OCI-LY7 (cell line): ENCODE measurements around the gene PEX5L. TPM values are rescaled to one million over a fixed set of nuclear protein-coding genes. Genes with fewer than 3 reads are reported as not detected.

Source experiments
- BruUV-seq: library from RNA; stranded (reverse); fragments of 400-500 nt; replicated peaks from 2 replicates; lab custom pipeline; 2021; lab: Mats Ljungman, UMichigan
- CTCF ChIA-PET: fragments of 300-600 bp; sonication (Branson Sonifier 250); formaldehyde crosslinking; loops from one replicate; lab custom pipeline; 2022; ENCODE audit warnings: antibody characterized with exemption; ENCODE audit not compliant: unreplicated experiment; lab: Charles Lee
- POLR2A ChIA-PET: fragments of 300-600 bp; sonication (Branson Sonifier 250); formaldehyde crosslinking; loops from one replicate; lab custom pipeline; 2022; ENCODE audit warnings: antibody characterized with exemption; lab: Charles Lee
- DNase-seq: peaks from one replicate; pipeline ENCODE4 v3.0.0-alpha.2; 2015; ENCODE audit warnings: low spot score
- H2AFZ ChIP-seq: fragments of 200-600 bp; sonication (generic), shearing (Covaris generic); 2 replicates; pipeline ENCODE4 v1.6.1; 2014; ENCODE audit warnings: mild to moderate bottlenecking, antibody characterized with exemption, low read length, moderate library complexity
- H3K27ac ChIP-seq: fragments of 200-600 bp; sonication (generic); 2 replicates; pipeline ENCODE4 v1.5.1; 2014; ENCODE audit warnings: mixed run types, low read depth, mild to moderate bottlenecking, moderate library complexity, low read length, inconsistent platforms; ENCODE audit not compliant: poor library complexity, severe bottlenecking
- H3K36me3 ChIP-seq: fragments of 200-600 bp; sonication (generic); 2 replicates; pipeline ENCODE4 v1.6.1; 2014; ENCODE audit warnings: mild to moderate bottlenecking, antibody characterized with exemption, low read length, moderate library complexity, mixed read lengths; ENCODE audit not compliant: insufficient read depth
- H3K4me1 ChIP-seq: fragments of 200-600 bp; sonication (generic); 2 replicates; pipeline ENCODE4 v1.5.1; 2014; ENCODE audit warnings: mild to moderate bottlenecking, low read length; ENCODE audit not compliant: insufficient read depth, poor library complexity, severe bottlenecking
- H3K4me2 ChIP-seq: fragments of 200-600 bp; sonication (generic); 2 replicates; pipeline ENCODE4 v1.6.1; 2014; ENCODE audit warnings: mild to moderate bottlenecking, low read length
- H3K4me3 ChIP-seq: fragments of 200-600 bp; sonication (generic); 2 replicates; pipeline ENCODE4 v1.5.1; 2014; ENCODE audit warnings: mild to moderate bottlenecking, low read depth, low read length; ENCODE audit not compliant: poor library complexity, severe bottlenecking
- H3K79me2 ChIP-seq: fragments of 200-600 bp; sonication (generic); 2 replicates; pipeline ENCODE4 v1.6.1; 2016; ENCODE audit warnings: low read depth, mild to moderate bottlenecking, low read length, moderate library complexity, mixed read lengths; ENCODE audit not compliant: insufficient read depth
- H3K9me2 ChIP-seq: fragments of 200-600 bp; sonication (generic); 2 replicates; pipeline ENCODE4 v1.6.1; 2016; ENCODE audit warnings: mild to moderate bottlenecking, low read length, mixed read lengths; ENCODE audit not compliant: insufficient read depth
- H3K9me3 ChIP-seq: fragments of 200-600 bp; sonication (generic); 2 replicates; pipeline ENCODE4 v1.6.1; 2014; ENCODE audit warnings: mild to moderate bottlenecking, mixed run types, low read length, mixed read lengths
- H4K20me1 ChIP-seq: fragments of 200-600 bp; sonication (generic); 2 replicates; pipeline ENCODE4 v1.6.1; 2014; ENCODE audit warnings: mild to moderate bottlenecking, antibody characterized with exemption, low read length, moderate library complexity, mixed read lengths; ENCODE audit not compliant: insufficient read depth
- CTCF ChIP-seq: fragments of 200-600 bp; sonication (generic); conservative IDR thresholded peaks from 2 replicates; pipeline ENCODE4 v1.5.1; 2014; ENCODE audit warnings: mild to moderate bottlenecking, antibody characterized with exemption, low read length, moderate library complexity, mixed read lengths
- EZH2phosphoT487 ChIP-seq: fragments of 200-600 bp; sonication (generic); IDR thresholded peaks from 2 replicates; pipeline ENCODE4 v1.6.1; 2018; ENCODE audit warnings: low read depth, borderline replicate concordance, mild to moderate bottlenecking, mixed run types, antibody characterized with exemption, low read length, moderate library complexity, mixed read lengths
- intact Hi-C: fragments of 100-400 bp; cut with micrococcal nuclease; formaldehyde crosslinking; loops from one replicate; pipeline ENCODE4 v1.10.0; 2022; ENCODE audit not compliant: unreplicated experiment
- total RNA-seq, 2 experiments: library from RNA; depleted of rRNA in 1 of 2; stranded (reverse); fragments of >200 nt in 1 of 2; shearing (Covaris generic) in 1 of 2; gene quantifications; 2 replicates each; pipeline ENCODE4 v1.2.3, GENCODE V29; 2014 to 2022

PEX5L gene
- total RNA-seq, 2 experiments from 2014 or later: not detected

GRCh38 chr3:179876440-179876839 lies 160.3 kb downstream of the PEX5L start:
- CTCF ChIA-PET: interaction anchor here (0.6 kb wide), 1 partner anchor 242 kb away, joined by 4 read pairs; no protein-coding TSS in a partner anchor
- DNase-seq: no peak
- BruUV-seq: no TSS peak

GRCh38 chr3:179872842-179873241 lies 163.9 kb downstream of the PEX5L start:
- no peak for DNase-seq
- Histone ChIP-seq H2AFZ (no peak overlapping the region), H3K4me1 (no peaks in the 10 kb centered on the region), H3K36me3 (no peaks in the 10 kb centered on the region), H3K4me2 (no peak overlapping the region), H4K20me1 (no peaks in the 10 kb centered on the region), H3K79me2 (no peaks in the 10 kb centered on the region), H3K9me2 (no peaks in the 10 kb centered on the region), H3K27ac (no peak overlapping the region), H3K4me3 (no peak overlapping the region), H3K9me3 (no peaks in the 10 kb centered on the region)
- POLR2A ChIA-PET: interaction anchor here (0.7 to 1.4 kb wide), 7 partner anchors 8 to 352 kb away, joined by 3 to 4 read pairs (median 3); no protein-coding TSS in a partner anchor
- TF ChIP-seq CTCF: peak; percentile 55
- TF ChIP-seq EZH2phosphoT487: no peak
- intact Hi-C loops: no loop called here
- CTCF ChIA-PET: no interaction called here
- no TSS peak for BruUV-seq

More at GRCh38 chr3:179876440-179876839, 160.3 kb downstream of the PEX5L start:
- TF ChIP-seq CTCF (no peak), EZH2phosphoT487 (no peak)
- Histone ChIP-seq H3K9me3 (no peaks in the 10 kb centered on the region), H3K36me3 (no peaks in the 10 kb centered on the region), H3K27ac (no peak overlapping the region), H3K4me1 (no peaks in the 10 kb centered on the region), H3K4me3 (no peak overlapping the region), H2AFZ (no peak overlapping the region), H3K4me2 (no peak overlapping the region), H4K20me1 (no peaks in the 10 kb centered on the region), H3K9me2 (no peaks in the 10 kb centered on the region), H3K79me2 (no peaks in the 10 kb centered on the region)
- intact Hi-C loops: no loop called here
- POLR2A ChIA-PET: no interaction called here

GRCh38 chr3:179871782-179872181 lies 165.0 kb downstream of the PEX5L start:
- Histone ChIP-seq H3K4me1 (no peaks in the 10 kb centered on the region), H2AFZ (peak overlapping the region; percentile 10; the same call in 1 of the 2 replicates), H3K27ac (no peak overlapping the region), H3K36me3 (no peaks in the 10 kb centered on the region), H4K20me1 (no peaks in the 10 kb centered on the region), H3K79me2 (no peaks in the 10 kb centered on the region), H3K9me2 (no peaks in the 10 kb centered on the region), H3K4me3 (no peak overlapping the region), H3K9me3 (no peaks in the 10 kb centered on the region), H3K4me2 (no peak overlapping the region)
- POLR2A ChIA-PET: no interaction called here
- intact Hi-C loops: no loop called here
- TF ChIP-seq EZH2phosphoT487: no peak
- no peak for TF ChIP-seq CTCF
- no TSS peak for BruUV-seq
- CTCF ChIA-PET: no interaction called here
- DNase-seq: no peak
